ENCODE measurements around the gene BAD.

DNA sequence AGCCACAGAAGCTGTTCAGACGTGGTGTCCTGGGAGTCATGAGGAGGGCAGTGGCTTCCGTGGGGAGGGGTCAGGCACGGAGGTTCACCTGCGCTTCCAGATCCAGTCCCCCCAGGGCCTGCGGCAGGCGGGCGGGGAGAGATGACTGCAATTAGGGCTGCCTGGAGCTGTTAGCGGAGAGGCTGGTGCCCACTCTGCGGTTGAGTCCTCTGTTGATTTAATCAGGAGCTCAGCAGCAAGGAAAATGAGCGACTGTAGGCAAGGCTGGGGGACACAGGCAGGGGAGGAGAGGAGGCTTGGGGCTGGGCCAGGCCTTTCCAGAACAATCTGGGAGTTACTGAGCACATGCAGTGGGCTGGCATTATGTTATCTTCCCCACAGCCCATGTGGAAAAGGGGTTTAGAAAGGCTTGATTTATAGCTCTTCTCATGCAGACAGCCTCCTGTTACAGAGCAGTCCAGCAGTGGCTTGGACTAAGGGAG lies 20.1 kb downstream of the BAD start:
- TF ChIP-seq, protein P1, sequence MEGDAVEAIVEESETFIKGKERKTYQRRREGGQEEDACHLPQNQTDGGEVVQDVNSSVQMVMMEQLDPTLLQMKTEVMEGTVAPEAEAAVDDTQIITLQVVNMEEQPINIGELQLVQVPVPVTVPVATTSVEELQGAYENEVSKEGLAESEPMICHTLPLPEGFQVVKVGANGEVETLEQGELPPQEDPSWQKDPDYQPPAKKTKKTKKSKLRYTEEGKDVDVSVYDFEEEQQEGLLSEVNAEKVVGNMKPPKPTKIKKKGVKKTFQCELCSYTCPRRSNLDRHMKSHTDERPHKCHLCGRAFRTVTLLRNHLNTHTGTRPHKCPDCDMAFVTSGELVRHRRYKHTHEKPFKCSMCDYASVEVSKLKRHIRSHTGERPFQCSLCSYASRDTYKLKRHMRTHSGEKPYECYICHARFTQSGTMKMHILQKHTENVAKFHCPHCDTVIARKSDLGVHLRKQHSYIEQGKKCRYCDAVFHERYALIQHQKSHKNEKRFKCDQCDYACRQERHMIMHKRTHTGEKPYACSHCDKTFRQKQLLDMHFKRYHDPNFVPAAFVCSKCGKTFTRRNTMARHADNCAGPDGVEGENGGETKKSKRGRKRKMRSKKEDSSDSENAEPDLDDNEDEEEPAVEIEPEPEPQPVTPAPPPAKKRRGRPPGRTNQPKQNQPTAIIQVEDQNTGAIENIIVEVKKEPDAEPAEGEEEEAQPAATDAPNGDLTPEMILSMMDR (conservative IDR thresholded peaks at IDR 0.05; ENCODE audit: low read depth, low read length), result no peak
- TF ChIP-seq EZH2 (IDR thresholded peaks at IDR 0.05; ENCODE audit: low read length, unreplicated experiment), result no peak

Data from PC-3 (cell line).